ENCODE measurements around the gene CCDC90B. TPM values are rescaled to one million over a fixed set of nuclear protein-coding genes. Genes with fewer than 3 reads are reported as not detected.

CCDC90B gene
- total and polyA plus RNA-seq, 2 of the 8 experiments (the other 6 are each of a cell fraction or from before 2014, with no cell fraction given), result 21.8 to 54.5 TPM

DNA sequence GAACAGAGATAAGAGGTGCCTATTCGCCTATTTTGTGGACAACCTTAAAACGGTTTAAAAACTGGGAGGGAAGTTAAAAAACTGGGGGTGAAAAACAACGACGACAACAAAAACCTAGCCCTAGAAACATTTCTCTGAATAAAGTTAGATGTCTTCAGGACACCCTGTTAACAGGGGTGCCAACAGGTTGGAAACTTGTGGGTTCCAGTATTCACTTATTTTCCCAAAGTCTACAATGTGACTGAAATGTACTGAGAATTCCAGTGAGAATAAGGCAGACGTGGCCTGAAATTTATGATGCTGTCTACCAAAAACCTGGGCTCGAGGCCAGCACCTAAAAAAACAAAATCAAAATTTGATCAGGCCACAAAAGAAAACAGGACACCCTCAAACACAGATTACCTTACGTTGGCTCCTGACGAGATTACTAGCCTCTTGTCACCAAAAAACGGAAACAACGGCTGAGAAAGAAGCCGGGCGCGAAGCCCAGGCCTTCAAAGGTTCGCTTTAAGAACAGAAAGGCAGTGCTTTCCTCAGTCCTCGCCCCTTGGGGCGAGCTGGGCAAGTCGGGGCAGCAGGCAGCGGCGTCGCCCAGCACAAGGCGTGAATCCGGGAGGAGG, 906 bp downstream of the CCDC90B start:
- H4K5ac ChIP-seq (ENCODE audit: insufficient read length, low read depth, low read length), result peak overlapping the region; percentile 49
- CTCF ChIA-PET (ENCODE audit: partially characterized antibody), result interaction anchor here (0.6 to 2.0 kb wide), 5 partner anchors 10 to 314 kb away, joined by 3 to 6 read pairs (median 3); no protein-coding TSS in a partner anchor
- peak overlapping the region; percentile 12; the same call in 1 of the 2 replicates for H2AFZ ChIP-seq (ENCODE audit: low read length)
- no peaks in the 10 kb centered on the region for H4K20me1 ChIP-seq (replicated peaks in 1 of 2; ENCODE audit: control insufficient read depth in 1 of 2, insufficient read depth in 2 of 2, low read length in 2 of 2)
- no peak overlapping the region for H4K91ac ChIP-seq (replicated peaks; ENCODE audit: insufficient read length, low read length)
- no peak overlapping the region for H3K14ac ChIP-seq (ENCODE audit: insufficient read length)
- peaks cover 0 to 35% of the 10 kb centered on the region in 2 experiments; a peak in 3 of 4 replicates for H3K79me2 ChIP-seq (ENCODE audit: control insufficient read depth in 1 of 2, insufficient read depth in 2 of 2, low read length in 2 of 2)
- H3K18ac ChIP-seq (ENCODE audit: extremely low read depth, low read length), result peak overlapping the region; percentile 76
- H3K27ac ChIP-seq (ENCODE audit: low read depth, low read length), result peak overlapping the region; percentile 95
- no peak overlapping the region for H2BK120ac ChIP-seq (replicated peaks; ENCODE audit: low read depth, low read length)
- H3K56ac ChIP-seq (replicated peaks; ENCODE audit: insufficient read length, low read depth, low read length), result peak overlapping the region; percentile 43
- DNase-seq (ENCODE audit: low read depth in 1 of 2, low spot score in 2 of 2) (no peak), FAIRE-seq (no peak)
- peak overlapping the region; percentile 79 to 94 (median 91) for H3K9ac ChIP-seq (replicated peaks in 1 of 4; ENCODE audit: extremely low read depth in 1 of 4, low read depth in 3 of 4, low read length in 3 of 4)
- H3K36me3 ChIP-seq (ENCODE audit: control insufficient read depth in 2 of 4, insufficient read depth in 4 of 4, low read length in 3 of 4), result no peaks in the 10 kb centered on the region
- peak overlapping the region; percentile 78 to 81 for H3K4me2 ChIP-seq (ENCODE audit: insufficient read depth in 1 of 2, low read depth in 2 of 2, low read length in 2 of 2)
- no peak overlapping the region for H2AK5ac ChIP-seq (ENCODE audit: low read depth, low read length)
- POLR2A ChIA-PET (ENCODE audit: partially characterized antibody), result interaction anchor here (0.8 to 2.1 kb wide), 15 partner anchors 9 to 537 kb away, joined by 3 to 7 read pairs (median 3); partner anchors contain the start of genes DDIAS, PCF11 and PRCP
- peak overlapping the region; percentile 82 to 99 (median 92) for H3K4me3 ChIP-seq (ENCODE audit: extremely low read depth in 1 of 4, insufficient read depth in 2 of 4, low read depth in 3 of 4, low read length in 4 of 4)
- peaks cover 2% of the 10 kb centered on the region; the same call in 1 of the 2 replicates for H3K23me2 ChIP-seq (ENCODE audit: low read depth, low read length)
- no peak overlapping the region for H3K23ac ChIP-seq (ENCODE audit: insufficient read length)
- peak overlapping the region; percentile 83; the same call in 1 of the 2 replicates for H2BK12ac ChIP-seq (ENCODE audit: low read depth, low read length)
- 0 out of 7 replicates have a peak, but pooled peaks cover 0 to 1% (median 0%) of the 10 kb centered on the region in 4 experiments for H3K4me1 ChIP-seq (replicated peaks in 1 of 4; ENCODE audit: control insufficient read depth in 3 of 4, insufficient read depth in 4 of 4, low read length in 3 of 4)
- H2BK20ac ChIP-seq (ENCODE audit: low read length), result no peak overlapping the region
- H4K8ac ChIP-seq (ENCODE audit: extremely low read depth, insufficient read depth, low read length), result peak overlapping the region; percentile 66; the same call in 1 of the 2 replicates
- H2BK15ac ChIP-seq (ENCODE audit: low read length), result no peak overlapping the region
- no peak overlapping the region for H3K4ac ChIP-seq (replicated peaks; ENCODE audit: insufficient read length, low read depth, low read length)
- WGBS, 2 experiments (ENCODE audit: extremely low coverage in 1 of 2, insufficient coverage in 1 of 2, insufficient read length in 1 of 2, insufficient replicate concordance in 2 of 2, low coverage in 1 of 2, low lambda C conversion rate in 2 of 2, missing lambda C conversion rate in 1 of 2), result 7% methylated on average over 22 of the region's 22 CpGs; no CpG with 5 or more reads in 1 of the 2 experiments
- H3K27me3 ChIP-seq (replicated peaks in 1 of 4; ENCODE audit: control insufficient read depth in 3 of 4, extremely low read depth in 1 of 4, insufficient read depth in 3 of 4, low read length in 3 of 4), result no peaks in the 10 kb centered on the region
- H2BK5ac ChIP-seq (ENCODE audit: low read depth, low read length), result peak overlapping the region; percentile 96
- H3K9me3 ChIP-seq (ENCODE audit: insufficient read depth in 2 of 2, low read depth in 1 of 2, low read length in 1 of 2), result no peaks in the 10 kb centered on the region
- H3K79me1 ChIP-seq (ENCODE audit: low read depth, low read length), result no peaks in the 10 kb centered on the region
- 0 out of 4 replicates have a peak, but pooled peaks of 1 of the 2 experiments have one; percentile 3 for TF ChIP-seq RAD21 (IDR thresholded peaks at IDR 0.05 in 1 of 2, conservative IDR thresholded peaks at IDR 0.05 in 1 of 2; ENCODE audit: low read depth in 2 of 2, low read length in 2 of 2)
- TF ChIP-seq, protein P1, sequence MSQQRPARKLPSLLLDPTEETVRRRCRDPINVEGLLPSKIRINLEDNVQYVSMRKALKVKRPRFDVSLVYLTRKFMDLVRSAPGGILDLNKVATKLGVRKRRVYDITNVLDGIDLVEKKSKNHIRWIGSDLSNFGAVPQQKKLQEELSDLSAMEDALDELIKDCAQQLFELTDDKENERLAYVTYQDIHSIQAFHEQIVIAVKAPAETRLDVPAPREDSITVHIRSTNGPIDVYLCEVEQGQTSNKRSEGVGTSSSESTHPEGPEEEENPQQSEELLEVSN (IDR thresholded peaks at IDR 0.05), result peak; percentile 44; the same call in 1 of the 2 replicates
- no peak for TF ChIP-seq CBX5 (IDR thresholded peaks at IDR 0.05; ENCODE audit: low read depth, low read length)

Data from H1 (cell line).